Kidney (tissue), 14 donors: Measurements from ENCODE around the gene GALNT17. TPM values are rescaled to one million over a fixed set of nuclear protein-coding genes. Genes with fewer than 3 reads are reported as not detected.

ENCODE experiments used
- DNase-seq, 5 donors: peaks; one replicate each; pipeline ENCODE4 v3.0.0-alpha.2; 2013 to 2020
- FAIRE-seq: peaks from 2 replicates; lab custom pipeline; 2012; peaks lifted over from hg19 to GRCh38; lab: Jason Lieb, UNC
- H3K27ac ChIP-seq, 2 donors: one replicate each; pipeline ENCODE4 v1.7.0; 2013; ENCODE audit warnings: low read depth in 2 of 2, low read length in 2 of 2, inconsistent platforms in 1 of 2
- H3K27me3 ChIP-seq: one replicate; pipeline ENCODE4 v1.7.1; 2013; ENCODE audit warnings: low read length, inconsistent platforms; ENCODE audit not compliant: control insufficient read depth, insufficient read depth
- H3K36me3 ChIP-seq, 3 donors: one replicate each; pipeline versions ENCODE4 v1.7.0 to v1.7.1; 2013; ENCODE audit warnings: low read length in 3 of 3, control low read depth in 1 of 3, inconsistent platforms in 1 of 3; ENCODE audit not compliant: insufficient read depth in 3 of 3, control insufficient read depth in 2 of 3
- H3K4me1 ChIP-seq, 3 donors: one replicate each; pipeline versions ENCODE4 v1.7.0 to v1.7.1; 2013; ENCODE audit warnings: low read length in 3 of 3, inconsistent platforms in 1 of 3, low read depth in 1 of 3; ENCODE audit not compliant: control insufficient read depth in 2 of 3, insufficient read depth in 2 of 3
- H3K4me3 ChIP-seq, 3 donors: one replicate each; pipeline versions ENCODE4 v1.7.0 to v1.8.1; 2013; ENCODE audit warnings: low read length in 3 of 3, control low read depth in 1 of 3, inconsistent platforms in 1 of 3
- H3K9ac ChIP-seq, 3 donors: one replicate each; pipeline versions ENCODE4 v1.7.0 to v1.7.1; 2013; ENCODE audit warnings: low read length in 3 of 3, control low read depth in 1 of 3, inconsistent platforms in 1 of 3
- H3K9me3 ChIP-seq, 3 donors: one replicate each; pipeline versions ENCODE4 v1.7.0 to v1.7.1; 2013; ENCODE audit warnings: low read length in 3 of 3, control low read depth in 1 of 3, inconsistent platforms in 1 of 3; ENCODE audit not compliant: control insufficient read depth in 2 of 3, insufficient read depth in 1 of 3
- intact Hi-C: fragments of 100-400 bp; cut with DNase I; formaldehyde crosslinking; loops from one replicate; pipeline ENCODE4 v1.11.1; 2022
- polyA plus RNA-seq: library from polyadenylated mRNA; stranded (reverse); fragments of 350-450 nt; fragmentation: Illumina TruSeq; extraction: RNeasy Lipid Tissue Mini Kit (QIAGEN cat#74804); gene quantifications from one replicate; pipeline ENCODE4 v1.2.3, GENCODE V29; 2014; ENCODE audit warnings: low read depth, low replicate concordance; ENCODE audit not compliant: insufficient read depth
- total RNA-seq: library from RNA; stranded (reverse); fragmentation: NEBNext Ultra II Directional; extraction: Animal tissue kit (Norgen Biotek cat#: 25700); gene quantifications from one replicate; pipeline ENCODE4 v1.2.1, GENCODE V29; 2021
- TF ChIP-seq, protein P1 (sequence below): IDR thresholded peaks from 3 replicates; pipeline ENCODE4 v1.5.1; 2012; ENCODE audit warnings: mild to moderate bottlenecking, moderate library complexity, borderline replicate concordance; ENCODE audit not compliant: insufficient read depth; ENCODE audit errors: extremely low read depth
- donor health status: control.
- donor health status: control.
- donor health status: control.
- donor health status: control.
- donor health status: control.
- donor health status: DM: yes; HTN: yes; CAD: no.
- donor health status: Normal renal cell carcinoma (clear cell type).

Gene GALNT17
- total and polyA plus RNA-seq, 2 donors from 2014 or later: 2.4 to 5.5 TPM

DNA sequence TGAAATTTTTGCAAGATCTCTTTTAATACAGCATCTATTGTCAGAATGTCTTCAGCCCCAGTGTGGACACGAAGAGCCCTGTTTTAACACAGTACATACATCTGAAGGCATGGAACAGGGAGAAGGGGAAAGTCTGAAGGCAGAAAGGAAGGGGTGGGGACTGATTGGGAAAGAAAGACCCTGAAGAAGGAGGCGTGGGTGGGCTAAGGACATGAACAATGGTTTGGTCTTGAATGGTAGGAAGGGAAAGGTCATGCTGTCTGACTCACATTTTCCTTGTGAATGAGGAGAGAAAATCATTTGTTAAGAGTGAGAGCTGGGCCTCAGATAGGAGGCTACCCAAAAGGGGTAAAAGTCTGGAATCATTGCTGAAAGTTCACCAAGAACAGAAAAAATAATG, 297.1 kb downstream of the GALNT17 start:
- no peak overlapping the region for H3K4me3 ChIP-seq
- TF ChIP-seq, protein P1, sequence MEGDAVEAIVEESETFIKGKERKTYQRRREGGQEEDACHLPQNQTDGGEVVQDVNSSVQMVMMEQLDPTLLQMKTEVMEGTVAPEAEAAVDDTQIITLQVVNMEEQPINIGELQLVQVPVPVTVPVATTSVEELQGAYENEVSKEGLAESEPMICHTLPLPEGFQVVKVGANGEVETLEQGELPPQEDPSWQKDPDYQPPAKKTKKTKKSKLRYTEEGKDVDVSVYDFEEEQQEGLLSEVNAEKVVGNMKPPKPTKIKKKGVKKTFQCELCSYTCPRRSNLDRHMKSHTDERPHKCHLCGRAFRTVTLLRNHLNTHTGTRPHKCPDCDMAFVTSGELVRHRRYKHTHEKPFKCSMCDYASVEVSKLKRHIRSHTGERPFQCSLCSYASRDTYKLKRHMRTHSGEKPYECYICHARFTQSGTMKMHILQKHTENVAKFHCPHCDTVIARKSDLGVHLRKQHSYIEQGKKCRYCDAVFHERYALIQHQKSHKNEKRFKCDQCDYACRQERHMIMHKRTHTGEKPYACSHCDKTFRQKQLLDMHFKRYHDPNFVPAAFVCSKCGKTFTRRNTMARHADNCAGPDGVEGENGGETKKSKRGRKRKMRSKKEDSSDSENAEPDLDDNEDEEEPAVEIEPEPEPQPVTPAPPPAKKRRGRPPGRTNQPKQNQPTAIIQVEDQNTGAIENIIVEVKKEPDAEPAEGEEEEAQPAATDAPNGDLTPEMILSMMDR: no peak
- DNase-seq: no peak
- H3K27ac ChIP-seq: no peak overlapping the region
- H3K4me1 ChIP-seq: no peaks in the 10 kb centered on the region
- no peaks in the 10 kb centered on the region for H3K27me3 ChIP-seq
- H3K36me3 ChIP-seq: no peaks in the 10 kb centered on the region
- no peak overlapping the region for H3K9ac ChIP-seq
- no peaks in the 10 kb centered on the region for H3K9me3 ChIP-seq
- intact Hi-C loops: no loop called here
- no peak for FAIRE-seq

- DNase-seq: no peak
Measured at GRCh38 chr7:71430246-71430645, 298.3 kb downstream of the GALNT17 start.

DNA sequence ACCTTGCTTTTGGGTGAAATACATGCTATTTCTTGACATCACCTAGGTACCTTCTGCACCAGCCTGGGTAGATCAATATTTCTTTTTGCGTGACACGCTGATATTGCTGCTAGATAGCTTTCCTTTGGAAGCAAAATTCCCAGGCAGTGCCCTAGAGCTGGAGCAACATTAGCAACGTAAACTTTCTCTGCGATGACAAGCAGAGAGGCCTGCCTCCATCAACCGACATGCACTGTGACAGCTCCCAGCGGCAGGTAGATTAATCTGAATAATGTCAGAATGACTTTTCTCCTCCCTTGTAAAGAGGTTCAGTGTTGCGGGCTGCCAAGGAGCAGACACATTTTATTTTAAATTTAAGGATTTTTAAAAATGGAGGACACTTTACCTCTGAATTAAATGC, 307.4 kb downstream of the GALNT17 start:
- Histone ChIP-seq H3K27me3 (no peaks in the 10 kb centered on the region), H3K9ac (no peak overlapping the region), H3K4me3 (no peak overlapping the region), H3K9me3 (peaks cover 0 to 4% (median 0%) of the 10 kb centered on the region in 3 donors), H3K27ac (no peak overlapping the region), H3K4me1 (no peaks in the 10 kb centered on the region), H3K36me3 (no peaks in the 10 kb centered on the region)
- no peak for DNase-seq
- intact Hi-C loops: no loop called here
- TF ChIP-seq, protein P1: no peak
- FAIRE-seq: no peak

More at GRCh38 chr7:71430246-71430645, 298.3 kb downstream of the GALNT17 start:
- FAIRE-seq: no peak
- no peaks in the 10 kb centered on the region for H3K27me3 ChIP-seq
- no peaks in the 10 kb centered on the region for H3K36me3 ChIP-seq
- H3K4me1 ChIP-seq: no peaks in the 10 kb centered on the region
- no peak overlapping the region for H3K4me3 ChIP-seq
- no peaks in the 10 kb centered on the region for H3K9me3 ChIP-seq
- H3K9ac ChIP-seq: no peak overlapping the region
- H3K27ac ChIP-seq: no peak overlapping the region
- intact Hi-C loops: no loop called here
- TF ChIP-seq, protein P1: no peak
